Right atrium auricular region (tissue), 2 donors: ENCODE measurements around the gene KCNA5. TPM values are rescaled to one million over a fixed set of nuclear protein-coding genes. Genes with fewer than 3 reads are reported as not detected.

Source experiments
- DNase-seq: peaks from one replicate; pipeline ENCODE4 v3.0.0-alpha.2; 2019; ENCODE audit warnings: low spot score
- H3K27ac ChIP-seq, 2 donors: fragments of 200-600 bp; sonication (generic); 1 replicate in 1 of 2; 2 replicates in 1 of 2; pipeline ENCODE4 v1.5.1; 2016 to 2019
- H3K27me3 ChIP-seq, 2 donors: fragments of 200-600 bp; sonication (generic); one replicate each; pipeline versions ENCODE4 v1.5.1 to v1.6.0; 2017 to 2019
- H3K36me3 ChIP-seq: fragments of 200-600 bp; sonication (generic); one replicate; pipeline ENCODE4 v1.5.1; 2016
- H3K4me1 ChIP-seq, 2 donors: fragments of 200-600 bp; sonication (generic); one replicate each; pipeline versions ENCODE4 v1.5.1 to v1.6.0; 2017 to 2019
- H3K4me3 ChIP-seq, 2 donors: fragments of 200-600 bp; sonication (generic); 1 replicate in 1 of 2; 2 replicates in 1 of 2; pipeline ENCODE4 v1.5.1; 2017 to 2019; ENCODE audit warnings: mild to moderate bottlenecking in 1 of 2, moderate library complexity in 1 of 2
- H3K9me3 ChIP-seq, 2 donors: fragments of 200-600 bp; sonication (generic); one replicate each; pipeline ENCODE4 v1.5.1; 2019
- CTCF ChIP-seq, 2 donors: fragments of 200-600 bp; sonication (generic); IDR thresholded peaks; one replicate each; pipeline ENCODE4 v1.5.1; 2019; ENCODE audit warnings: antibody characterized with exemption in 2 of 2
- total RNA-seq, 2 donors: library from RNA; depleted of rRNA; stranded (reverse); fragments of >200 nt; gene quantifications; one replicate each; pipeline ENCODE4 v1.1.0, GENCODE V29; 2016

The KCNA5 gene
- total RNA-seq, 2 donors from 2014 or later, result 74.6 to 166 TPM

- Histone ChIP-seq H3K27ac (no peak overlapping the region), H3K36me3 (no peaks in the 10 kb centered on the region), H3K4me3 (no peak overlapping the region), H3K27me3 (no peaks in the 10 kb centered on the region), H3K9me3 (no peaks in the 10 kb centered on the region), H3K4me1 (no peaks in the 10 kb centered on the region)
- TF ChIP-seq CTCF (IDR thresholded peaks at IDR 0.05), result no peak
- DNase-seq, result no peak
These were observed 25.0 kb upstream of the KCNA5 start for GRCh38 chr12:5018677-5019076.

GRCh38 chr12:5022025-5022424 is 21.7 kb upstream of the KCNA5 start:
- no peak for DNase-seq
- H3K27me3 ChIP-seq, result no peaks in the 10 kb centered on the region

GRCh38 chr12:5022465-5023061 is 21.1 kb upstream of the KCNA5 start:
- H3K27me3 ChIP-seq, result no peaks in the 10 kb centered on the region
- H3K4me3 ChIP-seq, result no peak overlapping the region
- peak; percentile 76 to 97 for TF ChIP-seq CTCF (IDR thresholded peaks at IDR 0.05)
- no peak for DNase-seq
- H3K27ac ChIP-seq, result no peak overlapping the region
- peaks cover 0 to 16% of the 10 kb centered on the region in 2 donors for H3K4me1 ChIP-seq
- H3K9me3 ChIP-seq, result no peaks in the 10 kb centered on the region
- no peaks in the 10 kb centered on the region for H3K36me3 ChIP-seq

More at GRCh38 chr12:5022025-5022424, 21.7 kb upstream of the KCNA5 start:
- H3K36me3 ChIP-seq, result no peaks in the 10 kb centered on the region
- no peak overlapping the region for H3K4me3 ChIP-seq
- no peak overlapping the region for H3K27ac ChIP-seq
- TF ChIP-seq CTCF (IDR thresholded peaks at IDR 0.05), result no peak
- H3K4me1 ChIP-seq, result peaks cover 0 to 11% of the 10 kb centered on the region in 2 donors
- H3K9me3 ChIP-seq, result no peaks in the 10 kb centered on the region

GRCh38 chr12:5023842-5024241 is 19.8 kb upstream of the KCNA5 start:
- H3K9me3 ChIP-seq, result no peaks in the 10 kb centered on the region
- no peaks in the 10 kb centered on the region for H3K27me3 ChIP-seq
- H3K4me3 ChIP-seq, result no peak overlapping the region
- DNase-seq, result no peak
- H3K36me3 ChIP-seq, result no peaks in the 10 kb centered on the region
- peaks cover 0 to 18% of the 10 kb centered on the region in 2 donors for H3K4me1 ChIP-seq
- no peak for TF ChIP-seq CTCF (IDR thresholded peaks at IDR 0.05)
- H3K27ac ChIP-seq, result no peak overlapping the region

DNA sequence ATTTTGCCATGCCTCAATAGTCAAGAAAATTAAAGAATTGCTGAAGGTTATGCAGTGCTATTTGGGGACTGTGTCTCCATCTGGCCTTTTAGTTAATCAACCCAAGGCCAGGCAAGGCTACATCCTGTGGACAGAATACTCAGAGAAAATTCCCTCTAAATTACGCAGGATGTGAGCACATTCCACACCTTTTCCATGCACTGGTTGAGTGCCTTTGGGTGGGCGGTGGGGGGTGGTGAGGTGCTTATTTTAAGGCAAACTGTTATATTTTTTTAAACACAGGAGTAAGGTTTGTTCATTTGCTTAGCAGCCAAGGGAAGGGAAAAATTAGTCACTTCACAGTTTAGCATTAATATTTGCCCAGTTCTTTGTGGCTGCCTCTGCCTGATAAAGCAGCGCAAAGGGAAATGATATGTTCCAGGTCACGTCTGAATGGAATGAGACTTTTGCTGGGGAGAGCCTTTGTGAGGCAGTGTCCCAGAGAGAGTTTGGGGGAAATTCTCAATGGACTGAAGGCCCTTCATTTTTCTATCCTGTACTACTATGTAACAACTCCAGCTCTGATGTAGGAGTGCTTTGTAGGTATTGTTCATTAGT is 17.2 kb upstream of the KCNA5 start:
- Histone ChIP-seq H3K4me3 (no peak overlapping the region), H3K36me3 (no peaks in the 10 kb centered on the region), H3K27me3 (no peaks in the 10 kb centered on the region), H3K9me3 (no peaks in the 10 kb centered on the region), H3K27ac (no peak overlapping the region), H3K4me1 (peaks cover 0 to 26% of the 10 kb centered on the region in 2 donors)
- no peak for TF ChIP-seq CTCF (IDR thresholded peaks at IDR 0.05)
- no peak for DNase-seq
